Activated T-helper 1 cell treated with Interleukin-2 at 50 U/mL for 16 hours (primary cell): ENCODE results near the gene GNAS.
A peak's percentile ranks its signal among the peaks of the same experiment; 100 is the strongest.
"Not testable (repeated sequence)": the region's sequence is repeated elsewhere in the genome, so short reads cannot be mapped to it uniquely, and the experiment has no call there.

ENCODE experiments used
- DNase-seq: peaks from one replicate; pipeline ENCODE4 v3.0.0-alpha.2; 2020; ENCODE audit warnings: low read depth

The GNAS gene

GRCh38 chr20:58828804-58829203, 23.7 kb upstream of the GNAS start:
- DNase-seq, result not testable (repeated sequence)

DNA sequence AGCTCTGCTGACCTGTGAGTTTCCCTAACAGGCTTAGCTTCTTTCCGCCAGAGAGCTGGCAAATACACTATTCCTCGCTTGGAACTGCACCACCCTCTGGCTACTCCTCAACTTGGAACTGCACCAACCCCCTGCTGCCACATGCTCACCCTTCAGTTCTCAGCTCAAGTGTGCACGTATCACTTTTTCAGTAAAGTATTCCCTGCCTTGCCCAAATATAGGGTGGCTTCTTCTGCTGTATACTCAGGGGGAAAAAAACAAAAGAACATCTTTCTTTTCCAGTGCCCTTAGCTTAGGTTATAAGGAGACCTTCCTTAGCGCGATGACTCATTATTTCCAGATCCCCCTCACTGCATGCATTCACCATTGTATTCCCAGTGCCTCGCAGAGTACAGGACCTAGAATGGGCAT, 23.0 kb upstream of the GNAS start:
- no peak for DNase-seq

DNA sequence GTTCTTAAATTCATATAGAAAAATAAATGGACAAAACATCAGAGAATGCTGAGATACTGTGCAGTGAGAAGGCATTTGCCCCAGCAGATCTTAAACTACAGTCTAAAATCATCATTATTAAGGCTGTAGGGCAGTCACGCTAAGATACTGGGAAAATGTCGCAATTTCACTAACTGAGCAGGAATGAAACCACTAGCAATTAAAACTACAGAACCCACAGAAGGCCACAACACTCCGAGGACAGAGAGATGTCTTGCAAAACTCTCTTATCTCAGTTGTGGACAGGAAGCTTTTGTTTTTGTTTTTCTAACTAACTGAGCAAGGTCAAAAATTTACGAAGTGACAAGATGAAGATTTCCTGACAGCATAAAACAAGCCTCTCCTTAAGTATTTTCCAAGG, 20.1 kb upstream of the GNAS start:
- no peak for DNase-seq

GRCh38 chr20:58833921-58834320, 18.6 kb upstream of the GNAS start:
- no peak for DNase-seq

GRCh38 chr20:58835231-58835630, 17.3 kb upstream of the GNAS start:
- DNase-seq, result no peak

DNA sequence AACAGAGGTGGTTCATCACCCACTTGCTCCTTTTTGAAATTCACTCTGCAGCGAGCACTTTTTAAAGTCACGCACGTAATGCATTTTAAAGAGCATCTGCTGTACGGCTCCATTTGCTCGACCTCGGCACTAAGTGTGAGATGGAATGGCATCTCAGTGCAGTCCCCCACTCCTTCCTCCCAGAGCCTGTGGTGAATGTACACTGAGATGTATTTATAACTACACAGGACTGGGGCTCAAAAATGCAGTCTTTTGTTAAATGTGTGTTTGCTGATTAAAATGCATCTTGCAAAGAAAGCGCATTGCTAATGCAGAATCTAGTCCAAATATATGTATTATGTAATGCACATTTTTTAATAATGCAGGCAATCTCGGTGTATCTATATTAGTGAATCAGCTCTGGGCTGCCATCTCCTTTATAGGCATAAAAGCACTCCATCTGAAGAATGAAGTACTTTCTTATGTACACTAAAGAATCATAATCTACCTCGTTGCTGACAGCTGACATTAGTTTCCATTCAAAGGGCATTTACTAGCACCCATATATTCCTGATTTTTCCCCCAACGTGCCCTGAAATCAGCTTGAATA, 15.8 kb upstream of the GNAS start:
- no peak for DNase-seq

- DNase-seq, result no peak
These were observed 14.8 kb upstream of the GNAS start for GRCh38 chr20:58837717-58838116.

GRCh38 chr20:58838174-58838573, 14.3 kb upstream of the GNAS start:
- DNase-seq, result no peak

GRCh38 chr20:58839474-58839874, 13.0 kb upstream of the GNAS start:
- DNase-seq, result peak; percentile 18

DNA sequence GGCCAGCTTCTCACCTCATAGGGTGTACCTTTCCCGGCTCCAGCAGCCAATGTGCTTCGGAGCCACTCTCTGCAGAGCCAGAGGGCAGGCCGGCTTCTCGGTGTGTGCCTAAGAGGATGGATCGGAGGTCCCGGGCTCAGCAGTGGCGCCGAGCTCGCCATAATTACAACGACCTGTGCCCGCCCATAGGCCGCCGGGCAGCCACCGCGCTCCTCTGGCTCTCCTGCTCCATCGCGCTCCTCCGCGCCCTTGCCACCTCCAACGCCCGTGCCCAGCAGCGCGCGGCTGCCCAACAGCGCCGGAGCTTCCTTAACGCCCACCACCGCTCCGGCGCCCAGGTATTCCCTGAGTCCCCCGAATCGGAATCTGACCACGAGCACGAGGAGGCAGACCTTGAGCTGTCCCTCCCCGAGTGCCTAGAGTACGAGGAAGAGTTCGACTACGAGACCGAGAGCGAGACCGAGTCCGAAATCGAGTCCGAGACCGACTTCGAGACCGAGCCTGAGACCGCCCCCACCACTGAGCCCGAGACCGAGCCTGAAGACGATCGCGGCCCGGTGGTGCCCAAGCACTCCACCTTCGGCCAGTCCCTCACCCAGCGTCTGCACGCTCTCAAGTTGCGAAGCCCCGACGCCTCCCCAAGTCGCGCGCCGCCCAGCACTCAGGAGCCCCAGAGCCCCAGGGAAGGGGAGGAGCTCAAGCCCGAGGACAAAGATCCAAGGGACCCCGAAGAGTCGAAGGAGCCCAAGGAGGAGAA, 12.3 kb upstream of the GNAS start:
- DNase-seq, result no peak

DNA sequence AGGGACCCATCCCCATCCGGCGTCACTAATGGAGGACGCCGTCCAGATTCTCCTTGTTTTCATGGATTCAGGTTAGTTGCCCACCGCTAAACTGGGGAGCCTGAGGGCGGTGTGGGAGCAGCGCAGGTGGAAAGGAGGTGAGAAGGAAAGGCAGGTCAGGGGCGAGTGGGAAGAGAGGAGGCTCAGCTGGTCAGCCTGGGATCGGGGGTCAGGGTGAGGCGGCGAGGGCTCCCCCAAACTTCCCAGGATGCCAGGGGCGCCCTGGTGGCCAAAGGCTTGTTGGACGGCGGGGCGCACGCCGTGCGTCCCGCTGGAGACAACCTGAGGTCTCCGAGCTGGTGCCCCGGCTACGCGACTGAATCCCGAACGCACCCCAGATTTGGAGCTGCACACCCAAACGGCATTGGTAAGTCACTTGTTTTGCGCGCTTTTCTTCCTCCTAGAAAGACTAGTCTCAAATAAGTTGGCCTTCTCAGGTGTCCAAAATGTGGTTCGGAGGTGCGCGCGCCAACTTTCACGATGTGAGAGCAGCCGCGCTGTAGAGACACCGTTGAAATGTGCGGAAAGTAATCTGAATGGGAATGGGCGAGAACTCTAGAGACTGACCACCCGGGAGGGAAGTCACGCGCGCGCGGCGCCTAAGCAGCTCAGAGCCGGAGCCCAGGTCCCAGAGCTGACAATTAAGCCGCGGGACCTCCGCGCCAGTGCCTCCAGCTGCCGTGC, 11.5 kb upstream of the GNAS start:
- DNase-seq, result no peak

DNA sequence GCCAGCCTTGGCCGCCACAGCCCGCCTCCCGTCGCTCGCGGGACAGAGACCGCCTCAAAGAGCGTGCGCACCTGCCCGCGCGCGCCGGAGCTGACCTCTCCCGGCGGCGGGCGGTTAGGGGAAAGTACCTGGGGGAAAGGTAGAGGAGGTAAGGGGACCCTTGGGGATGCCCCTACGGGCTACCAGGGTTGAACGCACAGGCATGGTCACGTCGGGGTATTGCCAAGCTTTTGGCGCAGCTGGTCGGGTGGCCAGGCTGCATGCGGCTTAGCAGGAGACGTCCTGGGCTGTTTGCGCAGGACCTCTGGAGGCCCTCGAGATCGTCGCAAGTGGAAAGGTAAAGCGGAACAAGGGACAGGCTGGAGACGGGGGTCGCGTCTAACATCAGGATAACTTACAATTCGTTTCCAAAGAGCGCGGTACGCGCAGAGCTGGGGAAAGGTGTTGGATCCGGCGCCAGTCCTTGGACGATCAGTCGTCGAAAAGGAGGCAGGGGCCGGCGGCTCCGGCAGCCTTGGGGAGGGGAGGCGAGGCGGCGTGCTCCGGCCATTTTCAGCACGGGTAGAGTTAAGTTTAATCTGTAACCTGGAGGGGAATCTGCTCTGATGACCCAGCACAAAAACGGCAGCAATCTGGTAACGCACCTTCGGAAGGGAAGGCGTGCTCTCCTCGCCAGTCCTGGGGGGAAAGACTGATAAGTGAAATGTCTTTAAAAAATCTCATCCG, 10.8 kb upstream of the GNAS start:
- no peak for DNase-seq

- no peak for DNase-seq
These were observed 10.2 kb upstream of the GNAS start for GRCh38 chr20:58842276-58842675.

GRCh38 chr20:58843128-58843556, 9.4 kb upstream of the GNAS start:
- no peak for DNase-seq

DNA sequence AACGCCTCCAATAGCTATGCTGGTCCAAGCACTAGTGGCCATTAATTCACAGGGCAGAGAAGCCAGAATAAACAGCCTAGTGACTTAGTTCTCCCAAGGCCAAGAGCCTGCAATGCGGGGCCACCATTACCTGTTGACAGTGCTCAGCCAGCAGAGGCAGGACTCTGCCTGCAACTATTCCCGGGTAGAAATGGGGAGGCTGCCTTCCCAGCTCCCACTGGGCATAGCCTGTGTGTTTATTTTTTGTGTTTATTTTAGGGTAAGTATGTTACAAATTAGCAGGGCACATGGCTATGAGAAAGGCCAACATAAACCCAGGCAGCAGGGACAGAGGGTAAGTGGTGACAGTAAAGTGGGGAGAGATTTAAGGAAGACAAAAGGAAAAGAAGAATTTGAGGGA, 6.8 kb upstream of the GNAS start:
- DNase-seq, result no peak

DNA sequence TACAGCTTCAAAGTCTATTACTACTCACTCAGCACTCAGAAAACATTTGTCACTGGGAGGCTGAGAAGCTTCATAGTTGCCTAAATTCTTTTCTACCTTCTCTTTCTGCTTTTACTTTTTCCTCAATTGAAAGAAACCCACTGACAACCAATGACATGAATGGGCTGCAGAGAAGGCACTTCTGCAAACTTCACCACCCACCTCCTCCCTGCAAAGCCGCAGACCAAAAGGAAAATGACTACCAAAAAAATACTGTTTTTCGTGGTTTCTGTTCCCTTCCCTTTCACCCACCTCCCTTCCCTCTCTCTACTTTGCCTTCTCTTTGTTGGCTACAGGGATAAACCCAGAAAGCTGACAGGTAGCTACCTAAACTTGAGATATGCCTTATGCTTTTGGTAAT, 5.1 kb upstream of the GNAS start:
- DNase-seq, result no peak

GRCh38 chr20:58850693-58851174, 1.8 kb upstream of the GNAS start, which contains the start of gene GNAS-AS1:
TSS of gene GNAS-AS1 (minus strand) at chr20:58850902.
- DNase-seq, result peak; percentile 60

DNA sequence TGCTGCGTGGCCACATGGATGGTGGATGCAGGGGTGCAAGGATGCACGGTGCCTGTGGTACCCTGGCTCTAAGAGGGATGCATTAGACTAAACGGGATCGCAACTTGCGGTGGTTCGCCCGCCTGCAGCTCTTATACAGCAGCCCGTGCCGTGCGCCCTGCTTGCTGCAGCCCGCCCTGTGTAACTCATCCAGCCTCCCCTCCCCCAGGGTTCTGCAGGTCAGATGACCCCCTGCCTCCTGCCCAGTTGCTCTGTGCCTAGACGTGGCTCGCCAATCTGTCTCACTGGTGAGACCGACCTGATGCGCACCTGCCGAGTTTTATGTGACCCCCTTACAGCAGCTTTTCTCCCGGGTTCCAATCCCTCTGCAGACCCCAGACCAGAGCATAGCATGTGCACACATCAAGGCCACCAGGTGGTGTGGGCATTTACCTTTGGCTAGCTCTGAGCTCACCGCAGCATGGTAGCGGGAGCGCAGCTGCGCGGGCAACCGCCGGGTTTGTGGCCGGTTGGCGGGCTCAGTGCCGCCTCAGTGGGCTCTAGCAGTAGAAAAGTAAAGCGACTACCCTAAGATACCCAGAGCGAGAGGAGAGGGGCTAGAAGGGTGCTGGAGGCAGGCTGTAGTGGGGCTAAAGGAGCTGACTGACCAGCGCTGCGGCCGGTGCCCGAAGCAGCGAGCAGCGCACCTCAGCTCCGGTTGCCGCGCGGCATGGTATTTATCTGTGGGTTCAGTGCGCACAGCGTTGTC, 1.1 kb upstream of the GNAS start:
- DNase-seq, result no peak

DNA sequence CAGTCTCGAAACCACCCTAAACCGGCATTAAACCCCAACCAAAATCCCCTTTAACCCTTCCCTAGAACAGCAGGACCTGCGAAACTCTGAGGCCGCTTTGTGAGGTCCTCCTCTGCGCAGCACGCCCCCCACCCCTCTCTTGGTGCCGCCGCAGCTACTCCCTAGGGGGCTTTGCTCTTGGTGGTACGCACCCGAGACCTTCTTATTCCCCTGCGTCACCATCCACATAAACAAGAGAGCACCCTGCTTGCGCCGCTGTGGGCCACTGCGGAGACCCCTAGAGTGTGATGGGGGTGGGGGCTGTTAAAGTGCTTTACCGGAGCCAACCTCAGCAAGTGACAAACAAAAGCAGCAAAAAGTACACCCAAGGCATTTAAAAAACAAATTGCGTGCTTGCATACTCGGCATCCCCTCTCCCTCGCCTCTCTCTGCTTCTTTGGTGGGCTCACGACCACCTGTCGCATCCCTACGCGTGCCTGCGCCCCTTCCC, 502 bp upstream of the GNAS start:
- no peak for DNase-seq

- DNase-seq, result no peak
These were observed 950 bp downstream of the GNAS start for GRCh38 chr20:58853466-58853865.

GRCh38 chr20:58853976-58854637, 1.6 kb downstream of the GNAS start:
- DNase-seq, result no peak
